WTC11 (cell line): ENCODE data around the gene NRG2. TPM values are rescaled to one million over a fixed set of nuclear protein-coding genes. Genes with fewer than 3 reads are reported as not detected.

Source experiments
- ATAC-seq: fragments of 200-7000 bp; cut with Tn5 transposase; 2 replicates; pipeline ENCODE4 v1.10.0; 2021; ENCODE audit warnings: mild to moderate bottlenecking, moderate library complexity
- CTCF ChIA-PET: fragments of 300-600 bp; sonication (Branson Sonifier 250); formaldehyde crosslinking; loops from one replicate; lab custom pipeline; 2021; ENCODE audit warnings: antibody characterized with exemption; lab: Charles Lee
- POLR2A ChIA-PET: fragments of 350-600 bp; sonication (Branson Sonifier 250); formaldehyde crosslinking; loops from one replicate; lab custom pipeline; 2021; ENCODE audit warnings: antibody characterized with exemption; lab: Charles Lee
- DNase-seq: peaks from one replicate; pipeline ENCODE4 v3.0.0; 2021; ENCODE audit warnings: low spot score
- H3K27ac Mint-ChIP-seq: 2 replicates; pipeline ENCODE4 v1.8.0; 2021; ENCODE audit warnings: mixed read lengths
- H3K27me3 Mint-ChIP-seq: 2 replicates; pipeline ENCODE4 v1.8.0; 2021; ENCODE audit warnings: low read depth, mild to moderate bottlenecking, moderate library complexity, mixed read lengths
- H3K36me3 Mint-ChIP-seq: 2 replicates; pipeline ENCODE4 v1.8.0; 2021; ENCODE audit warnings: mixed read lengths
- H3K4me1 Mint-ChIP-seq: 2 replicates; pipeline ENCODE4 v1.8.0; 2022; ENCODE audit warnings: mixed read lengths
- H3K4me3 Mint-ChIP-seq: 2 replicates; pipeline ENCODE4 v1.8.0; 2021; ENCODE audit warnings: mild to moderate bottlenecking, moderate library complexity, mixed read lengths
- H3K9me3 Mint-ChIP-seq: 2 replicates; pipeline ENCODE4 v1.8.0; 2021; ENCODE audit warnings: mixed read lengths
- ELF4 ChIP-seq: sonication (generic); formaldehyde crosslinking; IDR thresholded peaks from 2 replicates; pipeline ENCODE4 v1.8.1; 2022; ENCODE audit warnings: low read depth, mild to moderate bottlenecking, moderate library complexity, missing genetic modification reagents
- FOXJ3 ChIP-seq: sonication (generic); formaldehyde crosslinking; IDR thresholded peaks from 2 replicates; pipeline ENCODE4 v1.9.0; 2021; ENCODE audit warnings: missing genetic modification reagents, mild to moderate bottlenecking, borderline replicate concordance
- GRHL2 ChIP-seq: fragments of 250-450 bp; sonication (Bioruptor Pico); IDR thresholded peaks from 2 replicates; pipeline ENCODE4 v1.8.0; 2022; ENCODE audit warnings: mild to moderate bottlenecking, moderate library complexity; ENCODE audit not compliant: insufficient replicate concordance, severe bottlenecking
- GTF2I ChIP-seq: fragments of 250-450 bp; sonication (Bioruptor Pico); conservative IDR thresholded peaks from 2 replicates; pipeline ENCODE4 v1.4.0; 2021; ENCODE audit warnings: mild to moderate bottlenecking
- NFE2L1 ChIP-seq: sonication (generic); formaldehyde crosslinking; IDR thresholded peaks from 2 replicates; pipeline ENCODE4 v1.8.1; 2023; ENCODE audit warnings: missing genetic modification reagents
- TCF7 ChIP-seq: sonication (generic); formaldehyde crosslinking; IDR thresholded peaks from 2 replicates; pipeline ENCODE4 v1.8.0; 2022; ENCODE audit warnings: mild to moderate bottlenecking, low read depth, missing genetic modification reagents, moderate library complexity
- ZNF219 ChIP-seq: sonication (generic); formaldehyde crosslinking; IDR thresholded peaks from 2 replicates; pipeline ENCODE4 v1.8.0; 2023; ENCODE audit warnings: missing genetic modification reagents, mild to moderate bottlenecking, borderline replicate concordance
- ZNF232 ChIP-seq: sonication (generic); formaldehyde crosslinking; IDR thresholded peaks from 2 replicates; pipeline ENCODE4 v1.8.0; 2022; ENCODE audit warnings: mild to moderate bottlenecking, missing genetic modification reagents
- ZNF416 ChIP-seq: fragments of 250-450 bp; sonication (Bioruptor Pico); IDR thresholded peaks from 2 replicates; pipeline ENCODE4 v1.9.0; 2021; ENCODE audit warnings: mild to moderate bottlenecking, inconsistent platforms
- total RNA-seq: library from RNA; stranded (reverse); gene quantifications from 3 replicates; pipeline ENCODE4 v1.2.3, GENCODE V29; 2021
- TF ChIP-seq, protein P1 (sequence below): fragments of 200-600 bp; IDR thresholded peaks from 2 replicates; pipeline ENCODE4 v1.8.0; 2022; ENCODE audit warnings: antibody characterized with exemption
- TF ChIP-seq, protein P2 (sequence below): sonication (generic); formaldehyde crosslinking; IDR thresholded peaks from 2 replicates; pipeline ENCODE4 v1.8.0; 2022; ENCODE audit warnings: mild to moderate bottlenecking, missing genetic modification reagents
- TF ChIP-seq, protein P3 (sequence below): sonication (generic); formaldehyde crosslinking; IDR thresholded peaks from 2 replicates; pipeline ENCODE4 v1.8.1; 2022; ENCODE audit warnings: low read depth, missing genetic modification reagents, borderline replicate concordance
- TF ChIP-seq, protein P4 (sequence below): sonication (generic); formaldehyde crosslinking; conservative IDR thresholded peaks from 2 replicates; pipeline ENCODE4 v1.8.1; 2022; ENCODE audit warnings: mild to moderate bottlenecking, missing genetic modification reagents
- TF ChIP-seq, protein P5 (sequence below): sonication (generic); formaldehyde crosslinking; IDR thresholded peaks from 2 replicates; pipeline ENCODE4 v1.8.1; 2022; ENCODE audit warnings: mild to moderate bottlenecking, missing genetic modification reagents, moderate library complexity, borderline replicate concordance
- TF ChIP-seq, protein P6 (sequence below): fragments of 250-450 bp; sonication (Bioruptor Pico); IDR thresholded peaks from 2 replicates; pipeline ENCODE4 v1.8.0; 2021; ENCODE audit warnings: mild to moderate bottlenecking
- TF ChIP-seq, protein P7 (sequence below): sonication (generic); formaldehyde crosslinking; IDR thresholded peaks from 2 replicates; pipeline ENCODE4 v1.8.0; 2022; ENCODE audit warnings: mild to moderate bottlenecking, missing genetic modification reagents
- TF ChIP-seq, protein P8 (sequence below): fragments of 250-450 bp; sonication (Bioruptor Pico); IDR thresholded peaks from 2 replicates; pipeline ENCODE4 v1.9.0; 2021; ENCODE audit warnings: mild to moderate bottlenecking
- TF ChIP-seq, protein P9 (sequence below): sonication (generic); formaldehyde crosslinking; IDR thresholded peaks from 2 replicates; pipeline ENCODE4 v1.8.1; 2022; ENCODE audit warnings: missing genetic modification reagents, borderline replicate concordance

The NRG2 gene
- total RNA-seq, 1 experiment from 2014 or later, result 0.44 TPM

DNA sequence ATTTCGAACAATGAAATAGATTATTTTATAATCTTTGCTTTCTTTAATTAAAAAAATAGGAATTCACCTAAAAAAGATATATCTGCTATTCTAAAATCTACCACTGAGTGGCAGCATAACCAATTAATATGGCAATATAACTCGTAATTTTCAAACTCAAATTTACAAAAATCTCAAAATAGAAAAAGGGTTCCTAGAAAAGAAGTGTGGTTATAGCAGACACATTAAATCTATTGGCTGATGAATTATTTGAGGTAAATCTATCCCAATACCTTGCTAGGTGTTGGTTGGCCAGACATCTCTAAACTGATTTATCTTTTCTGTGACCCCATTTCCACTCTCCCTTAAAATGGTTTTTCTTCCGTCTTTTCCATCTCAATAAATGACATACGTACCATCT is 30.2 kb upstream of the NRG2 start:
- no peak for DNase-seq
- ATAC-seq, result no peak
- H3K9me3 Mint-ChIP-seq, result no peaks in the 10 kb centered on the region
- TF ChIP-seq, protein P1, sequence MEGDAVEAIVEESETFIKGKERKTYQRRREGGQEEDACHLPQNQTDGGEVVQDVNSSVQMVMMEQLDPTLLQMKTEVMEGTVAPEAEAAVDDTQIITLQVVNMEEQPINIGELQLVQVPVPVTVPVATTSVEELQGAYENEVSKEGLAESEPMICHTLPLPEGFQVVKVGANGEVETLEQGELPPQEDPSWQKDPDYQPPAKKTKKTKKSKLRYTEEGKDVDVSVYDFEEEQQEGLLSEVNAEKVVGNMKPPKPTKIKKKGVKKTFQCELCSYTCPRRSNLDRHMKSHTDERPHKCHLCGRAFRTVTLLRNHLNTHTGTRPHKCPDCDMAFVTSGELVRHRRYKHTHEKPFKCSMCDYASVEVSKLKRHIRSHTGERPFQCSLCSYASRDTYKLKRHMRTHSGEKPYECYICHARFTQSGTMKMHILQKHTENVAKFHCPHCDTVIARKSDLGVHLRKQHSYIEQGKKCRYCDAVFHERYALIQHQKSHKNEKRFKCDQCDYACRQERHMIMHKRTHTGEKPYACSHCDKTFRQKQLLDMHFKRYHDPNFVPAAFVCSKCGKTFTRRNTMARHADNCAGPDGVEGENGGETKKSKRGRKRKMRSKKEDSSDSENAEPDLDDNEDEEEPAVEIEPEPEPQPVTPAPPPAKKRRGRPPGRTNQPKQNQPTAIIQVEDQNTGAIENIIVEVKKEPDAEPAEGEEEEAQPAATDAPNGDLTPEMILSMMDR, result peak; percentile 27; the same call in 1 of the 2 replicates
- no peak for TF ChIP-seq ELF4
- TF ChIP-seq, protein P2, sequence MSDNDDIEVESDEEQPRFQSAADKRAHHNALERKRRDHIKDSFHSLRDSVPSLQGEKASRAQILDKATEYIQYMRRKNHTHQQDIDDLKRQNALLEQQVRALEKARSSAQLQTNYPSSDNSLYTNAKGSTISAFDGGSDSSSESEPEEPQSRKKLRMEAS, result no peak
- TF ChIP-seq, protein P3, sequence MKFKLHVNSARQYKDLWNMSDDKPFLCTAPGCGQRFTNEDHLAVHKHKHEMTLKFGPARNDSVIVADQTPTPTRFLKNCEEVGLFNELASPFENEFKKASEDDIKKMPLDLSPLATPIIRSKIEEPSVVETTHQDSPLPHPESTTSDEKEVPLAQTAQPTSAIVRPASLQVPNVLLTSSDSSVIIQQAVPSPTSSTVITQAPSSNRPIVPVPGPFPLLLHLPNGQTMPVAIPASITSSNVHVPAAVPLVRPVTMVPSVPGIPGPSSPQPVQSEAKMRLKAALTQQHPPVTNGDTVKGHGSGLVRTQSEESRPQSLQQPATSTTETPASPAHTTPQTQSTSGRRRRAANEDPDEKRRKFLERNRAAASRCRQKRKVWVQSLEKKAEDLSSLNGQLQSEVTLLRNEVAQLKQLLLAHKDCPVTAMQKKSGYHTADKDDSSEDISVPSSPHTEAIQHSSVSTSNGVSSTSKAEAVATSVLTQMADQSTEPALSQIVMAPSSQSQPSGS (CRISPR knock-in tag), result no peak
- H3K27me3 Mint-ChIP-seq, result peaks cover 9% of the 10 kb centered on the region
- ChIA-PET CTCF (interaction anchor here (0.6 to 5.7 kb wide), 20 partner anchors 17 to 264 kb away, joined by 3 to 75 read pairs (median 5); partner anchors contain the start of genes NRG2 and PURA), POLR2A (no interaction called here)
- no peaks in the 10 kb centered on the region for H3K36me3 Mint-ChIP-seq
- no peak overlapping the region for H3K4me3 Mint-ChIP-seq
- no peaks in the 10 kb centered on the region for H3K4me1 Mint-ChIP-seq
- no peak overlapping the region for H3K27ac Mint-ChIP-seq

DNA sequence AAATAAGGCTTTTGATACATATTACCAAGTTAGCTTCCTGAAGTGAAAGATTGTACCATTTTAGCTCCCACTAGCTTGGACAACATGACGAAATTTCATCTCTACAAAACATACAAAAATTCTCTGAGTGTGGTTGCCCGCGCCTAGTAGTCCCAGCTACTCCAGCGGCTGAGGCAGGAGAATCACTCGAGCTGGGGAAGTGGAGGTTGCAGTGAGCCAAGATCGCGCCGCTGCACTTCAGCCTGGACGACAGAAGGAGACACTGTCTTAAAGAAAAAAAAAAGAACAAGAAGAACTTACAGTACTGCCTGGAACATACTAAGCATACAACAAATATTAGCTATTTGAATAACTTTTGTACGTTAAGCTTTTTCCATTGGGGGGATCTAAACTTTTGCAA is 29.7 kb upstream of the NRG2 start:
- Mint-ChIP-seq H3K27ac (no peak overlapping the region), H3K36me3 (no peaks in the 10 kb centered on the region), H3K4me1 (no peaks in the 10 kb centered on the region), H3K27me3 (peaks cover 12% of the 10 kb centered on the region), H3K9me3 (no peaks in the 10 kb centered on the region), H3K4me3 (no peak overlapping the region)
- no peak for DNase-seq
- ChIA-PET CTCF (interaction anchor here (0.6 to 5.7 kb wide), 26 partner anchors 8 to 263 kb away, joined by 3 to 75 read pairs (median 4); partner anchors contain the start of genes NRG2 and PURA), POLR2A (no interaction called here)
- ATAC-seq, result no peak
- no peak for TF ChIP-seq ZNF232 (CRISPR knock-in tag)
- no peak for TF ChIP-seq GTF2I (CRISPR knock-in tag)
- TF ChIP-seq, protein P4, sequence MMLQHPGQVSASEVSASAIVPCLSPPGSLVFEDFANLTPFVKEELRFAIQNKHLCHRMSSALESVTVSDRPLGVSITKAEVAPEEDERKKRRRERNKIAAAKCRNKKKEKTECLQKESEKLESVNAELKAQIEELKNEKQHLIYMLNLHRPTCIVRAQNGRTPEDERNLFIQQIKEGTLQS (CRISPR knock-in tag), result no peak
- TF ChIP-seq, protein P5, sequence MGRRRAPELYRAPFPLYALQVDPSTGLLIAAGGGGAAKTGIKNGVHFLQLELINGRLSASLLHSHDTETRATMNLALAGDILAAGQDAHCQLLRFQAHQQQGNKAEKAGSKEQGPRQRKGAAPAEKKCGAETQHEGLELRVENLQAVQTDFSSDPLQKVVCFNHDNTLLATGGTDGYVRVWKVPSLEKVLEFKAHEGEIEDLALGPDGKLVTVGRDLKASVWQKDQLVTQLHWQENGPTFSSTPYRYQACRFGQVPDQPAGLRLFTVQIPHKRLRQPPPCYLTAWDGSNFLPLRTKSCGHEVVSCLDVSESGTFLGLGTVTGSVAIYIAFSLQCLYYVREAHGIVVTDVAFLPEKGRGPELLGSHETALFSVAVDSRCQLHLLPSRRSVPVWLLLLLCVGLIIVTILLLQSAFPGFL (CRISPR knock-in tag), result no peak
- TF ChIP-seq FOXJ3 (CRISPR knock-in tag), result no peak
- TF ChIP-seq, protein P6, sequence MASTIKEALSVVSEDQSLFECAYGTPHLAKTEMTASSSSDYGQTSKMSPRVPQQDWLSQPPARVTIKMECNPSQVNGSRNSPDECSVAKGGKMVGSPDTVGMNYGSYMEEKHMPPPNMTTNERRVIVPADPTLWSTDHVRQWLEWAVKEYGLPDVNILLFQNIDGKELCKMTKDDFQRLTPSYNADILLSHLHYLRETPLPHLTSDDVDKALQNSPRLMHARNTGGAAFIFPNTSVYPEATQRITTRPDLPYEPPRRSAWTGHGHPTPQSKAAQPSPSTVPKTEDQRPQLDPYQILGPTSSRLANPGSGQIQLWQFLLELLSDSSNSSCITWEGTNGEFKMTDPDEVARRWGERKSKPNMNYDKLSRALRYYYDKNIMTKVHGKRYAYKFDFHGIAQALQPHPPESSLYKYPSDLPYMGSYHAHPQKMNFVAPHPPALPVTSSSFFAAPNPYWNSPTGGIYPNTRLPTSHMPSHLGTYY, result no peak
- TF ChIP-seq ZNF219 (CRISPR knock-in tag), result no peak
- TF ChIP-seq, protein P7, sequence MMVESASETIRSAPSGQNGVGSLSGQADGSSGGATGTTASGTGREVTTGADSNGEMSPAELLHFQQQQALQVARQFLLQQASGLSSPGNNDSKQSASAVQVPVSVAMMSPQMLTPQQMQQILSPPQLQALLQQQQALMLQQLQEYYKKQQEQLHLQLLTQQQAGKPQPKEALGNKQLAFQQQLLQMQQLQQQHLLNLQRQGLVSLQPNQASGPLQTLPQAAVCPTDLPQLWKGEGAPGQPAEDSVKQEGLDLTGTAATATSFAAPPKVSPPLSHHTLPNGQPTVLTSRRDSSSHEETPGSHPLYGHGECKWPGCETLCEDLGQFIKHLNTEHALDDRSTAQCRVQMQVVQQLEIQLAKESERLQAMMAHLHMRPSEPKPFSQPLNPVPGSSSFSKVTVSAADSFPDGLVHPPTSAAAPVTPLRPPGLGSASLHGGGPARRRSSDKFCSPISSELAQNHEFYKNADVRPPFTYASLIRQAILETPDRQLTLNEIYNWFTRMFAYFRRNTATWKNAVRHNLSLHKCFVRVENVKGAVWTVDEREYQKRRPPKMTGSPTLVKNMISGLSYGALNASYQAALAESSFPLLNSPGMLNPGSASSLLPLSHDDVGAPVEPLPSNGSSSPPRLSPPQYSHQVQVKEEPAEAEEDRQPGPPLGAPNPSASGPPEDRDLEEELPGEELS (CRISPR knock-in tag), result no peak

DNA sequence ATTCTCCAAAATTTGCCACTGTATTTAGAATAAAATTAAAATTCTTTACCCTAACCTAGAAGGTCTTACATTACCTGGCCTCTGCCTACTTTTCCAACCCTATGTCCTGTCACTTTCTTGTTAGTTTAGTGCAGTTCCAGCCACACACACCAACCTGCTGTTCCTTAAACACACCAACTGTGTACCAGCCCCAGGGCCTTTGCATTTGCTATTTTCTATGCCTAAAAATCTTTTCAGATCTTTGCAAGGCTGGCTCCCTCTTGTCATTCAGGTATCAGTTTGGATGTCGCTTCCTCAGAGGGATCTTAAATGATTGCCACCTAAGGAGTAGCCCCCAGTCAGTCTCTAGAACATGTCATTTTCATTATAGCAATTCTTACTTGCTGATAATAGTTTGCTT is 17.7 kb upstream of the NRG2 start:
- CTCF ChIA-PET, result no interaction called here
- DNase-seq, result no peak
- H3K27ac Mint-ChIP-seq, result no peak overlapping the region
- no peaks in the 10 kb centered on the region for H3K9me3 Mint-ChIP-seq
- no peak overlapping the region for H3K4me3 Mint-ChIP-seq
- peaks cover 16% of the 10 kb centered on the region for H3K27me3 Mint-ChIP-seq
- no peaks in the 10 kb centered on the region for H3K4me1 Mint-ChIP-seq
- no peak for ATAC-seq
- POLR2A ChIA-PET, result no interaction called here
- no peaks in the 10 kb centered on the region for H3K36me3 Mint-ChIP-seq
- TF ChIP-seq, protein P8, sequence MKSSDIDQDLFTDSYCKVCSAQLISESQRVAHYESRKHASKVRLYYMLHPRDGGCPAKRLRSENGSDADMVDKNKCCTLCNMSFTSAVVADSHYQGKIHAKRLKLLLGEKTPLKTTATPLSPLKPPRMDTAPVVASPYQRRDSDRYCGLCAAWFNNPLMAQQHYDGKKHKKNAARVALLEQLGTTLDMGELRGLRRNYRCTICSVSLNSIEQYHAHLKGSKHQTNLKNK, result no peak
- TF ChIP-seq, protein P9, sequence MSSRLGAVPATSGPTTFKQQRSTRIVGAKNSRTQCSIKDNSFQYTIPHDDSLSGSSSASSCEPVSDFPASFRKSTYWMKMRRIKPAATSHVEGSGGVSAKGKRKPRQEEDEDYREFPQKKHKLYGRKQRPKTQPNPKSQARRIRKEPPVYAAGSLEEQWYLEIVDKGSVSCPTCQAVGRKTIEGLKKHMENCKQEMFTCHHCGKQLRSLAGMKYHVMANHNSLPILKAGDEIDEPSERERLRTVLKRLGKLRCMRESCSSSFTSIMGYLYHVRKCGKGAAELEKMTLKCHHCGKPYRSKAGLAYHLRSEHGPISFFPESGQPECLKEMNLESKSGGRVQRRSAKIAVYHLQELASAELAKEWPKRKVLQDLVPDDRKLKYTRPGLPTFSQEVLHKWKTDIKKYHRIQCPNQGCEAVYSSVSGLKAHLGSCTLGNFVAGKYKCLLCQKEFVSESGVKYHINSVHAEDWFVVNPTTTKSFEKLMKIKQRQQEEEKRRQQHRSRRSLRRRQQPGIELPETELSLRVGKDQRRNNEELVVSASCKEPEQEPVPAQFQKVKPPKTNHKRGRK (CRISPR knock-in tag), result no peak
- TF ChIP-seq NFE2L1, result no peak
- no peak for TF ChIP-seq ELF4
- TF ChIP-seq ZNF219 (CRISPR knock-in tag), result no peak
- no peak for TF ChIP-seq TCF7 (CRISPR knock-in tag)
- no peak for TF ChIP-seq GRHL2 (CRISPR knock-in tag)
- TF ChIP-seq GTF2I (CRISPR knock-in tag), result no peak
- TF ChIP-seq ZNF416 (CRISPR knock-in tag), result no peak
- no peak for TF ChIP-seq ZNF232 (CRISPR knock-in tag)
